CD4-positive, alpha-beta T cell treated with Interleukin-17A for 1 hour (primary cell): Measurements from ENCODE around the gene CHRNA4.

Experiments
- DNase-seq: peaks from one replicate; pipeline ENCODE4 v3.0.0-alpha.2; 2020

CHRNA4 gene

GRCh38 chr20:63376283-63377250 lies 15.4 kb upstream of the CHRNA4 start:
- no peak for DNase-seq

GRCh38 chr20:63375438-63375837 lies 14.3 kb upstream of the CHRNA4 start:
- no peak for DNase-seq

GRCh38 chr20:63374504-63374903 lies 13.4 kb upstream of the CHRNA4 start:
- DNase-seq, result no peak

- no peak for DNase-seq
These were observed 12.8 kb upstream of the CHRNA4 start for GRCh38 chr20:63373996-63374395.

- DNase-seq, result no peak
These were observed 12.1 kb upstream of the CHRNA4 start for GRCh38 chr20:63372971-63373885.

- DNase-seq, result no peak
These were observed 10.2 kb upstream of the CHRNA4 start for GRCh38 chr20:63371291-63371865.

- no peak for DNase-seq
These were observed 9.6 kb upstream of the CHRNA4 start for GRCh38 chr20:63370618-63371187.

GRCh38 chr20:63369724-63370617 lies 8.8 kb upstream of the CHRNA4 start:
- DNase-seq, result no peak

- no peak for DNase-seq
These were observed 7.9 kb upstream of the CHRNA4 start for GRCh38 chr20:63369024-63369530.

- no peak for DNase-seq
These were observed 7.0 kb upstream of the CHRNA4 start for GRCh38 chr20:63368151-63368550.

GRCh38 chr20:63367446-63368055 lies 6.4 kb upstream of the CHRNA4 start:
- DNase-seq, result no peak

- no peak for DNase-seq
These were observed 5.5 kb upstream of the CHRNA4 start for GRCh38 chr20:63366390-63367365.

- DNase-seq, result no peak
These were observed 4.6 kb upstream of the CHRNA4 start for GRCh38 chr20:63365601-63366389.

- no peak for DNase-seq
These were observed 3.8 kb upstream of the CHRNA4 start for GRCh38 chr20:63364801-63365585.

GRCh38 chr20:63363981-63364561 lies 2.9 kb upstream of the CHRNA4 start:
- DNase-seq, result no peak

GRCh38 chr20:63363013-63363957 lies 2.1 kb upstream of the CHRNA4 start:
- DNase-seq, result no peak
